Ovary (tissue), 3 donors: Measurements from ENCODE around the gene TRPT1.

Experiments used
- CTCF ChIP-seq, 3 donors: fragments of 450-650 bp in 2 of 3; fragments of 200-600 bp in 1 of 3; IDR thresholded peaks; one replicate each; pipeline versions ENCODE4 v1.5.1 to v1.8.0; 2016 to 2022; ENCODE audit warnings: antibody characterized with exemption in 3 of 3, mild to moderate bottlenecking in 1 of 3
- EP300 ChIP-seq: sonication (generic); formaldehyde crosslinking; IDR thresholded peaks from one replicate; pipeline ENCODE4 v1.6.1; 2017; ENCODE audit warnings: antibody characterized with exemption
- donor health status: DM: no; HTN: no; CAD: no.

- TF ChIP-seq CTCF (IDR thresholded peaks at IDR 0.05), result no peak
- no peak for TF ChIP-seq EP300
Observed at GRCh38 chr11:64220798-64221197, 5.2 kb downstream of the TRPT1 start.
